ENCODE data around the gene RNF8.
"Not testable (repeated sequence)": the region's sequence is repeated elsewhere in the genome, so short reads cannot be mapped to it uniquely, and the experiment has no call there.

The RNF8 gene

DNA sequence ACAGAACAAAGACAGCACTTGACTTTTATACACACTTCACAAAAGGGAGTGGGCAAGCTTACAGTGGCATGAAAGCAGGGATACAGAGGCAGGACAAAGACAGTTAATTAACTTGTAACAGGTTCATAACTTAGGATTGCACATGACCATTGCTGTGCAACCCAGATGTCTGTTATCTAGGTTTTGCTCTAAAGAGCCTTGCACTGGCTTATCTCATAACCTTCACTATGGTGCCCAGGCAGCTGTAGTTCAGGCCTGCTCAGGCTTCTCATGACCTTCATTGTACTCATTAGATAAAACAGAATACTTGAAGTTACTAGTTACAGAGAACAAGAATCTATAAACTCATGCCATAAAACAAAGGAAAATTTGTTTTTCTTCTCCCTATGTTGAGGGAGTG, 47.9 kb downstream of the RNF8 start:
- not testable (repeated sequence) for DNase-seq

DNA sequence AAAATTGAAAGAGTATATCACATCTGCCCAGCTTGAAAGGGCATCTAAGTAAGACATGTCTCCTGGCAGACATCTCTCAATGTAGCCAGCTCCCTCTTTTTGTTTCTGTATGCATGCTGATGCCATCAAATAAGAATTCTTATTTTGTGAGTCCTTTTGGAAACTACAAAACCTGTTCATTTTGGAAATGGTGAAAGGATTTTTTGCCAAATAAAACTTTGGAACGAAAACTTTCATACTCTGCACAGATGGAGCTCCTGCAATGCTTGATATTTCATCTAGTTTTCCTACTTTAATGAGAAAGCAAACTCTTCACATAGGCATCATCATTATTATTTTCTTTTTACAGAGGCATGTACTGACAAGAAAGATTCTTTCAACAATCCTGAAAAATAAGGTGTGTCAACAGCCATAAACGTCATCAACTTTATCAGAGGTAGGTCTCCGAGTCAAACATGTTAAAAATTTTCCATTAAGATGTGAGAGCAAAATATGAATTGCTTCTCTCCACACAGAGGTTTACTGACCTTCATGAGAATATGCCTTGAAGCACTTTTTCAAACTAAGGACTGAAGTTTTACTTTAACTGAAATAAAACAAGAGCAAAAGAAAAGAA, 53.1 kb downstream of the RNF8 start:
- DNase-seq: no peak

DNA sequence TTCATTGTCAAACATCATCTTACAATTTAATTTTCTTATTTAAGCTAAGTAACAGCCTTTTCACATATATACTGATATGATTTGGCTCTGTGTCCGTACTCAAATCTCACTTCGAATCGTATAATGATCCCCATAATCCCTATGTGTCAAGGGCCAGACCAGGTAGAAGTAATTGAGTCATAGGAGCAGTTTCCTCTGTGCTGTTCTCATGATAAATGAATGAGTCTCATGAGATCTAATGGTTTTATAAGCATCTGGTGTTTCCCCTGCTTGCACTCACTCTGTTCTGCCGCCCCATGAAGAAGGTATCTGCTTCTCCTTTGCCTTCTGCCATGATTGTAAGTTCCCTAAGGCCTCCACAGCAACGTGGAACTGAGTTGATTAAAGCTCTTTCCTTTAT, 54.2 kb downstream of the RNF8 start:
- DNase-seq: no peak

DNA sequence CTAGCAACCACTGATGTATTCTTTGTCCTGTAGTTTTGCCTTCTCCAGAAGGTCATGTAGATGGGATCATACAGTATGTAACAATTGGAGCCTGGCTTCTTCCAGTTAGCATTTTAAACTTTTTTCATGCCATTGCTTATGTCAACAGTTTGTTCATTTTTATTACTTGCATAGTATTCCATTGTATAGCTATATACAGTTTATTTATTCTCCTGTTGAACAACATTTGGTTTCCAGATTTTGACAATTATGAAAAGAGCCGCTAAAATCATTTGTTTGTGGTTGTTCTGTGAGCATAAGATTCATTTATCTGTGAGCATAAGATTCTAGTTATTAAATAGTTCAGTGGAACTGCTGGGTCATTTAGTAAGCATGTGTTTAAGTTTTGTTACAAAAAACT, 55.7 kb downstream of the RNF8 start:
- DNase-seq: no peak

DNA sequence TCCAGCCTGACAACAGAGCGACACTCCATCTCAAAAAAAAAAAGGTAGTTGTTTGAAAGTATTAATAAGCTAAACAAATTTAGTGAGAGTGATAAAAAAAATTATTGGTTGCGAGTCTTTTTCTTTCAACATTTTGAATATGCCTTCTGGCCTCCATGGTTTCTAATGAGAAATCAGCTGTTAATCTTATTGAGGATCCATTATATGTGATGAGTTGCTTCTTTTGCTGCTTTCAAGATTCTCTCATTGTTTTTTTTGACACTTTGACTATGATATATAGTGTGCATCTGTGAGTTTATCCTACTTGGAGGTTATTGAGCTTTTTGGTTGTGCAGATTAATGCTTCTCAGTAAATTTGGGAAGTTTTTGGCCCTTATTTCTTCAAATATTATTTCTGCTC, 63.6 kb downstream of the RNF8 start:
- DNase-seq: no peak

DNA sequence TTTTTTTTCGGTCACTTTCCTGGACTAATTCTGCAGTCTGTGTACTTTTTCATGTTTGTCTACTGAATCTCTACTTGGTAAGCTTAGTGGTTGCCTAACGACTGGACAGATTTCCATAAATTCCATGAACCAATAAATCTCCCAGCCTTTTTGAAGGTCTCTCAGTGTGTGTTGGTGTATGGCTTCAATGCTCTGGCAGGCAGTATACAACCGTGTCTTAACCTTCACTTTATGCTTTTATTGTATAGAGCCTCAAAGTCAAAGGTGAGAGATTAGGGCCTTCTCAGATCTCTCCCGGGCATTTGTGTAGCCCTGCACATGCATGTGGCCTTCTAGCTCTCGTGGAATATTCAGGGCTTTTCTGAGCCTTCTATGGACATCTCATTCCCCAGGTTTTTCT, 64.9 kb downstream of the RNF8 start:
- DNase-seq: no peak

DNA sequence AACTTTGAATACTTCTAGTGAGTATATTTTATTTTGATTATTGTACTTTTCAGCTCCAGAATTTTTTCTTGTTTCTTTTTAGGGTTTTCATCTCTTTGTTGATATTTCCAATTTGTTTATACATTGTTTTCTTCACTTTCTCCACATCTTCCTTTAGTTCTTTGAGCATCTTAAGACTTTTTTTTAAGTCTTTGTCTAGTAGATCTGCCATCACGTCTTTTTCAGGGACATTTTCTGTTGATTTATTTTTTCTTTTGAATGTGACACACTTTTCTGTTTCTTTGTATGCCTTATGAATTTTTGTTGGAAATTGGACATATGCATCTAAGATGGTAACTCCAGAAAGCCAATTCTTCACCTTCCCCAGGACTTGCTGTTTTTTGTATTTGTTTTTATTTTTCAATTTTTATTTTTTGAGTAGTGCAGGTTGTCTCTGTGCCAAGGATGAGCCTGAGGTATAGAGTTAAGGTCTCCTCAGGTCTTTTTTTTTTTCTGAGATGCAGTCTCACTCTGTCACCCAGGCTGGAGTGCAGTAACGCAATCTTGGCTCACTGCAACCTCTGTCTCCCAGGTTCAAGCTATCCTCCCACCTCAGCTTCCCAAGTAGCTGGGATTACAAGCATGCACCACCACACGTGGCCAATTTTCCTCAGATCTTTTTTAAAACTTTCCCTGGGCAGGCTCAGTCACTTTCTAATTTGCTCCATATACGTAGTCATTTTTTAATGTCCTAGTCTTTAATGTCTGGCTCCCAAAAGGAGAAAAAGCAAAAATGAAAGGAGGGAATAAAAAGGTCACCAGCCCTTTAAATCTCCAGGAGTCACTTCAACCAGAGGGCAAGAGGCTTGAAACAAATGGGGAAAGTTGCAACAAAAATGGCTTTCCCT, 72.5 kb downstream of the RNF8 start:
- DNase-seq: no peak

DNA sequence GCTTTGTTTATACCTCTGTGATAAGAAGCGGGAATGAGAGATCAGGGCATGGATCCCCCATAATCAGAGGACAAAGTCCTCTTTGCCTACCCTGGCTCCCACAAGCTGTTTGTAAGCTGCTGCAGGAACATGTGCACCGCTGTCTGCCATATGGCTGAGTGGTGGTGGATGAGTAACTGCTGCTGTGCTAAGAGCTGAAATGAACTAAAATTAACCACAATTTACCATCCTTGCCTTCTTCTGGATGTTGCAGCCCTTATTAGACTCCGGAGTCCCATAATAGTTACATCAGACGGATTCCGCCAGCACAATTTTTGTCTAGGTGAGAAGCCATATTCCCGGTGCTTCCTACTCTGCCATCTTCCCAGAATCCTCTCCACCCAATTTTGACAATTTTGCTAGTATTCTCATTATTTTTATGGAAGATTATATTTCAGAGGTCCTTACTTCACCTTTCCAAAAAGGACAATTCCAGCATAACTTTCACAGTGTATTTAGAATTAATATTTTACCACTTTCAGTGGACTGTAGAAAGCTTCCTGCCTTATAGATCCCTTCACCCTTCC, 73.2 kb downstream of the RNF8 start:
- no peak for DNase-seq

DNA sequence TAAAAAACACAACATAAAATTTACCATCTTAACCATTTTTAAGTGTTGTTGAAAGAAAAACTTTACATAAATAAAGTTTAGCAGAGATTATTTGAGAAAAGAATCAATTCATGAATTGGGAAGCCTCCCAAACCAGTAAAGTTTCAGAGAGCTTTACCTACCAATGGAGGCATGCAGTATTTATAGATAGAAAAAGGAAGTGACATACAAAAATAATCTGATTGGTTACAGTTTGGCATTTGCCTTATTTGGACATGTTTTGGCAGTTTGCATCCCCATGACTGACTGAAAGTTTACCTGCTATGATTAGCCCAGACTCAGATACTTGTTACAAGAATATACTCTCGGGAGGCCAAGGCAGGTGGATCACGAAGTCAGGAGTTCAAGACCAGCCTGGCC, 75.6 kb downstream of the RNF8 start:
- DNase-seq: no peak

DNA sequence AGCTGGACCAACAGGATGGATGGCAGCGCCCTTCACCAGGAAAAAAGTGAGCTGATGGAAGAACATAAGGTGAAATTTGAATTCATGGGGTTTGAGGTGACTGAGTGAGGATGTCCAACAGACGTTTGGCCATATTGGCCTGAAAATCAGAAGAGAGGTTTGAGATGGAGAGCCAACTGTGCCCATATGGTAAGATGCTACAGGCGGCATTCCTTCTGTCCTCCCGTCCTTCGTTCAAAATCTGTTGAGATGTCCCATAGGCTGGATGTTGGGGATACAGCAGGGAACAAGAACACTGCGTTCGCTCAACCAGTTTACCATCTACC, 78.8 kb downstream of the RNF8 start:
- no peak for DNase-seq

DNA sequence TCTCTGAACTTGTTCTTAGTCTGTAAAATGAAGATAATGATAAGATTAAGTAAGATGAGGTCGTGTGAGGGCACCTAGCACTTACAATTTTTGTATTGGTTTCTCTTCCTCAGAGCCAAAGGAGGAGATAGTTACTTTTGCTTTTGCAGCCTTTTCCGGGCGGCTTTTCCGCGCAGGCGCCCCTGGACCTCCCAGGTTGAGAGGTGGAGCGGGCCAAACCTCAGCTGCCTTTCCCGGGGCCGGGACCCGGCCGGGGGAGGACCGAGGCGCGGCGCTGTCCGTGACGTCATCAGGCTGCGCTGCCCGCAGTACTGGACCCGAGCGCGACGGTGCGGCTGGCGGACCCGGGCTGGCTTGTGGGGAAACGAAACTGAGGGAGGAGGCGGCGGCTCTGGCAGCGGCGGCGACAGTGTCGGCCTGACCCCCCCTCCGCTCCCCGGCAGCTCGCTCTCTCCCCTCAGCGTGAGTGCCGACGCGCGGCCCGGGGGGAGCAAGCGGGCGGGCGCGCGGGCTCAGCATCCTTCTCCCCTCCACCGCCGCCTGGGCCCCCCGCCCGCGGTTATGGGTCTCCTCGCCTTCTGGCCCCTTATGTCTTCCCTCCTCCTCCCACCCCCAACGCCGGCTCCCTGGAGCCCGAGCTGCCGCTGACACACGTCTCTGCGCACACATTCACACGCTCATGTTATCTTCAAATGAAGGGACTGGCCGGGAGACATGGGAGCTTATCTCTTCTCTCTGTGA, 79.3 kb downstream of the RNF8 start, which contains the start of gene CMTR1:
TSS of gene CMTR1 (plus strand) at position 306 of the 741 bp plus-strand sequence. CDS start 2,409 bp downstream, outside the sequence.
- DNase-seq: peak; percentile 96

DNA sequence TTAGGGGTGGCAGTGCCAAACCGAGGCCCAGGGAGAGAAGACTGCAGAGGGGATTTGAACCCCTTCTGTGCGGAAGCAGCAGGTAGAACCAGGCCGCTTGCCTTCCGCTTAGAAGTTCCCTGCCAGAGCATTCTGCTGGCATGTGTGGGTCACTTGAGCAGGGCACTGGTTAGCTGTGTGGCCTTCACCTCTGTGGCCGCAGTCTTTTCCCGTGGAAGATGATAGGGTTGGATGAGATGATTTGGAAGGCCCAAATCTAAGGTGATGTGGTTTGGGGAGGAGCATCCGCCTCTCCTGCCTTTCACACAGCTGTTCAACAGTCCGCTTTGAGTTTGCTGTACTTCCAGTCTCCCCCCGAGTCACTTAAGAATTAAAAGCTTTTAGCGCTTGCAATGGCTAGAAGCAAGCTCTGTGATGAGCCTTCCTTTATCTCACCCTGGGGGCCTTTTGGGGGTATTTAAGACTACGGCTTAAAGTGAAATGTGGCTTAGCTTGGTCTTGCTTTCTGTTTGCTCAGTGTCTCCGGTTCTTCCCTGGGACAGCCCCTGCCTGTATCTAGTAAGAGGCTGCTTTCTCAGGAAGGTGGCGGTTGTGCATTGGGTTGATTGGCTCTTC, 80.0 kb downstream of the RNF8 start:
- DNase-seq: no peak

DNA sequence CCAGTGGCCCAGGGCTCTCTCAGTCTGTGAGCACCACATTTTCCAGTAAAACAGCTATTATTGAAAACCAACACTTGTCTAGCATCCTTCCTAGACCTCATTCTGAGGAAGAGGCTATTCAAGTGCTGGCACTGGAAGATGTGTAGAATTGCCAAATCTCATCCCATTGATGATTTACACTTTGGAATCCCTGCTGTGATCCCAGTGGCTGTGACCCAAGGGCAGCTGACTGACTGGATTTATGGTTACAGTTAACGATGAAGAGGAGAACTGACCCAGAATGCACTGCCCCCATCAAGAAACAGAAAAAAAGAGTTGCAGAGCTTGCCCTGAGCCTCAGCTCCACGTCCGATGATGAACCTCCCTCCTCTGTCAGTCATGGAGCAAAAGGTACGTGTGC, 81.6 kb downstream of the RNF8 start:
- no peak for DNase-seq

DNA sequence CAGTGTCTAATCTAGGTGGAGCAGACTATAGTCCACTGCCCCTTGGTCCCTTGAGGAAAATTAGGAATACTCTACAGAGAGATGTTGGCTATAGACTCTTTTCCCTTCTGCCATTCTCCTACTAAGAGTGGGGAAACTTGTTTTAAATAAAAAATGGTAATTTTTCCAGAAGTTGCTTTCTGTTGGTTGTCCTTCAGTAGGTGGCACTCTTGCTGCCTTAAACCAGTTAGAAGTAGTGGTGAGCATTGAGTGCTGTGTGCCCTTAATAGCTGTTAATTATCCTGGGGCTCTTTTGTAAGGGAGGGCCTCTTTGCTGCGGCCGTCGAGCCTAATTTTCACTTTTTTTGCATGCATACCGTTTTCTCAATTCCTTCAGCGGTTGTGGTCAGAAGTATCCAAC, 82.0 kb downstream of the RNF8 start:
- DNase-seq: no peak

DNA sequence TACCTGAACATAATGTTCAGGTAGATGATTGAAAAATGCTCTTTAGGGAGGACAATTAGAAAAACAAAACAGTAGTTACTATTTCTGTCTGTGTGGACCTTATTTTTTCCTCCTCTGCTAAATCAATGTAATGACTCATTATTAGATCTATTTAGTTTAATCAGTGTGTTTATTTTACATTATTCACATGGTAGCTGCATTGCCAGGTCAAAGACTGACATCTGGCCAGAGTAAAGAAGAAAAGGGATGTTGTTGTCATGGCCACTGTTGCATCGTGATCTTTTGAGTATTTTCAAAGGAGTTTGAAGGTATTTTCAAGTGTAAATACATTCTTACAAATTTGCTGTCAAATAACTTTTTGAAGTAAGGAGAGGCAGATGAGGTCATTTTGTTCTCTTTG, 85.1 kb downstream of the RNF8 start:
- no peak for DNase-seq

DNA sequence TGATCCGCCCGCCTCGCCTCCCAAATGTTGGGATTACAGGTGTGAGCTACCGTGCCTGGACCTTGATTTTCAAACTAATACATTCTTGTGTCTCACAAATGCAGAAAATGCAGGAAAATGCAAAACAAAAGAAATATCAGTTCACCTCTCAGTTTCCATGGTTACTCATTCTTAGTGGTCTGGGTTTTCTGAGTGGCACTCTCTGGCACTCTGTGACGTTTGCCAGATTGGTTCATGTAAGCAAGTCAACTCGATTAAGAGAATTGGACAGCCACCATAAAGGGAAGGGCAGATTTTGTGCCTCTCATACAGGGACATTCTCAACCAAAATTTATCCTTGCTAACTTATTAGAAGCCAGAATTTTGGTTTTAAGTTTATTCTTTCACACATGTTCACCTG, 87.9 kb downstream of the RNF8 start:
- DNase-seq: no peak

DNA sequence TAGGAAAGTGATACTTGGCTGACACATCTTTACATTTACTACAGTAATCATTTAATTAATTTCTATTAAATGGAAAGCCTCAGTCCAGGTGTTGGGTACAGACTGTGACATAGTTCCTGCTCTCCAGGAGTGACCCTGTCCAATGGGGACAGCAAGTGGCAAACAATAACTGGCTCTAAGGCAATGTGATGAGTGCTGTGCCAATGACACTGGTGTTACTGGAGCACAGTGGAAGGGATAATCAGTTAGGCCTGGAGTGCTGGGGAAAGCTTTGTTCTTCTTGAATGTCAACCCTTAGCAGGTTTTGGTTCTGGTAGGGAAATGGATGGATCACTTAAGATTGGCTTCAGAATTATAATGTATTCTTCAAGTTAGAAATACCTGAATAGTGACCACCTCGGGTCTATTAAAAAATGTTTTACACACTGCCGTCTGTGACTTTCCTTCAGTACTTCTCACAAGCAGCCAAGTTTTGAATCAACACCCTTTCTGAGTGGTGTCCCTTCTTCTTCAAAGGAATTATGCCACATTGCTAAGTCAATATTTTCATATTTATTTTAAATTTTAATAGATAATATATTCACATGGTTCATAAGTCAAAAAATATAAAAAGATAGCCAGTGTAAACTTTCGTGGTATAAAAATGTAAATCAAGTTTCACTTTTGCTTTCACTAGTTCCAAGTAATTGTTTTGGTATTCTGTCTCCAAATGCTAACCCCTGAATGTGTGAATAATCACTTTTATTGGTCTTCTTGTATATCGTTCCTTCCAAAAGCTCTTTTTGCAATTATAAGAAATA, 88.8 kb downstream of the RNF8 start:
- no peak for DNase-seq

DNA sequence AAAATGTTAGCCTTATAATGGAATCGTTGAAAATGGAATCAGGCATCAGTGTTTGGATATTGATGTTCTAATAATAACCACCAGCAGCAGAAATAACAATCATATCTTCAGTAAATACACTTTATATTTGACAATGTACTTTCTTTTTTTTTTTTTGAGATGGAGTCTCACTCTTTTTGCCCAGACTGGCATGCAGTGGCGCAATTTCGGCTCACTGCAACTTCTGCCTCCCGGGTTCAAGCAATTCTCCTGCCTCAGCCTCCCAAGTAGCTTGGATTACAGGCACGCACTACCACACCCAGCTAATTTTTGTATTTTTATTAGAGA, 89.4 kb downstream of the RNF8 start:
- DNase-seq: not testable (repeated sequence)
